PC-9 (cell line): ENCODE results near the gene VAC14. TPM values are rescaled to one million over a fixed set of nuclear protein-coding genes. Genes with fewer than 3 reads are reported as not detected.
A peak's percentile ranks its signal among the peaks of the same experiment; 100 is the strongest.

Experiments
- BruUV-seq: library from RNA; stranded (reverse); fragments of 400-500 nt; replicated peaks from 2 replicates; lab custom pipeline; 2021; lab: Mats Ljungman, UMichigan
- CTCF ChIA-PET: fragments of 300-600 bp; sonication (Branson Sonifier 250); formaldehyde crosslinking; loops from one replicate; lab custom pipeline; 2022; ENCODE audit warnings: antibody characterized with exemption; lab: Charles Lee
- POLR2A ChIA-PET: fragments of 300-600 bp; sonication (Branson Sonifier 250); formaldehyde crosslinking; loops from one replicate; lab custom pipeline; 2022; ENCODE audit warnings: antibody characterized with exemption; ENCODE audit not compliant: unreplicated experiment; lab: Charles Lee
- DNase-seq, 2 experiments: peaks; one replicate each; pipeline versions ENCODE4 v3.0.0 to v3.0.0-alpha.2; 2015 to 2022; ENCODE audit warnings: mixed read lengths in 1 of 2
- H2AFZ ChIP-seq: fragments of 200-600 bp; sonication (generic); 2 replicates; pipeline ENCODE4 v1.8.1; 2017; ENCODE audit warnings: antibody characterized with exemption
- H3F3A ChIP-seq: fragments of 200-600 bp; sonication (generic); 2 replicates; pipeline ENCODE4 v1.8.1; 2017; ENCODE audit warnings: antibody characterized with exemption, mild to moderate bottlenecking, low read depth; ENCODE audit not compliant: insufficient read depth
- H3K27ac ChIP-seq: fragments of 200-600 bp; sonication (generic); 2 replicates; pipeline ENCODE4 v1.6.1; 2016; ENCODE audit warnings: mixed run types
- H3K27me3 ChIP-seq: fragments of 200-600 bp; sonication (generic); 2 replicates; pipeline ENCODE4 v1.6.1; 2016; ENCODE audit warnings: low read depth, mixed run types; ENCODE audit not compliant: insufficient read depth
- H3K36me3 ChIP-seq: fragments of 200-600 bp; sonication (generic); 2 replicates; pipeline ENCODE4 v1.6.1; 2016; ENCODE audit warnings: low read depth, mixed run types
- H3K4me1 ChIP-seq: fragments of 200-600 bp; sonication (generic); replicated peaks from 2 replicates; pipeline ENCODE4 v1.6.1; 2016; ENCODE audit warnings: mixed run types; ENCODE audit not compliant: insufficient read depth
- H3K4me2 ChIP-seq: fragments of 200-600 bp; sonication (generic); 2 replicates; pipeline ENCODE4 v1.6.1; 2017; ENCODE audit warnings: mixed run types
- H3K4me3 ChIP-seq: fragments of 200-600 bp; sonication (generic); 2 replicates; pipeline ENCODE4 v1.6.1; 2016; ENCODE audit warnings: mixed run types
- H3K79me2 ChIP-seq: fragments of 200-600 bp; sonication (generic); 2 replicates; pipeline ENCODE4 v1.6.1; 2017; ENCODE audit warnings: low read depth, mixed run types
- H3K9me2 ChIP-seq: fragments of 200-600 bp; sonication (generic); 2 replicates; pipeline ENCODE4 v1.8.1; 2017; ENCODE audit warnings: mild to moderate bottlenecking; ENCODE audit not compliant: insufficient read depth
- H3K9me3 ChIP-seq: fragments of 200-600 bp; sonication (generic); 2 replicates; pipeline ENCODE4 v1.8.1; 2016; ENCODE audit warnings: low read depth; ENCODE audit not compliant: insufficient read depth
- H4K20me1 ChIP-seq: fragments of 200-600 bp; sonication (generic); 2 replicates; pipeline ENCODE4 v1.8.1; 2017; ENCODE audit not compliant: insufficient read depth
- CTCF ChIP-seq: fragments of 200-600 bp; sonication (generic); conservative IDR thresholded peaks from 2 replicates; pipeline ENCODE4 v1.6.1; 2017; ENCODE audit warnings: mixed run types, antibody characterized with exemption, mild to moderate bottlenecking, moderate library complexity
- EZH2 ChIP-seq: fragments of 200-600 bp; sonication (generic); IDR thresholded peaks from 2 replicates; pipeline ENCODE4 v1.8.0; 2017; ENCODE audit warnings: antibody characterized with exemption, low read depth
- intact Hi-C: fragments of 100-400 bp; cut with micrococcal nuclease; formaldehyde crosslinking; loops from one replicate; pipeline ENCODE4 v1.10.0; 2022; ENCODE audit not compliant: unreplicated experiment
- total RNA-seq: library from RNA; stranded (reverse); gene quantifications from 2 replicates; pipeline ENCODE4 v1.2.3, GENCODE V29; 2021

VAC14 gene
- total RNA-seq, 1 experiment from 2014 or later: 46.8 TPM

- Histone ChIP-seq H3K4me1 (peaks cover 5% of the 10 kb centered on the region; the same call in 1 of the 2 replicates), H4K20me1 (no peaks in the 10 kb centered on the region), H3K4me2 (no peak overlapping the region), H3K27me3 (no peaks in the 10 kb centered on the region), H3K79me2 (peaks cover 3% of the 10 kb centered on the region), H3K27ac (no peak overlapping the region), H3K9me3 (no peaks in the 10 kb centered on the region), H2AFZ (no peak overlapping the region), H3K4me3 (no peak overlapping the region), H3K36me3 (no peaks in the 10 kb centered on the region), H3K9me2 (no peaks in the 10 kb centered on the region), H3F3A (peaks cover 5% of the 10 kb centered on the region; the same call in 1 of the 2 replicates)
- intact Hi-C loops: no loop called here
- no peak for DNase-seq
- POLR2A ChIA-PET: no interaction called here
- CTCF ChIA-PET: no interaction called here
- no TSS peak for BruUV-seq
- TF ChIP-seq CTCF (no peak), EZH2 (no peak)
These were observed 4.4 kb upstream of the VAC14 start for GRCh38 chr16:70805380-70805779.

GRCh38 chr16:70804734-70805169 is 3.8 kb upstream of the VAC14 start:
- intact Hi-C loops: no loop called here

GRCh38 chr16:70804153-70804733 is 3.3 kb upstream of the VAC14 start:
- Histone ChIP-seq H3K79me2 (peaks cover 14% of the 10 kb centered on the region), H3K27ac (peak overlapping the region; percentile 50; the same call in 1 of the 2 replicates), H4K20me1 (no peaks in the 10 kb centered on the region), H3K36me3 (no peaks in the 10 kb centered on the region), H3K4me2 (peak overlapping the region; percentile 29; the same call in 1 of the 2 replicates), H3K4me1 (peaks cover 5% of the 10 kb centered on the region; the same call in 1 of the 2 replicates), H3F3A (peaks cover 5% of the 10 kb centered on the region; the same call in 1 of the 2 replicates), H3K9me2 (no peaks in the 10 kb centered on the region), H3K9me3 (no peaks in the 10 kb centered on the region), H2AFZ (no peak overlapping the region), H3K4me3 (0 out of 2 replicates have a peak overlapping the region, but pooled peaks have one; percentile 6), H3K27me3 (no peaks in the 10 kb centered on the region)
- DNase-seq: no peak
- intact Hi-C loops: no loop called here
- no TSS peak for BruUV-seq
- ChIA-PET CTCF (no interaction called here), POLR2A (no interaction called here)
- TF ChIP-seq EZH2 (no peak), CTCF (no peak)

More at GRCh38 chr16:70804734-70805169, 3.8 kb upstream of the VAC14 start:
- Histone ChIP-seq H3K27ac (peak overlapping the region; percentile 50; the same call in 1 of the 2 replicates), H3K79me2 (peaks cover 9% of the 10 kb centered on the region), H3K4me2 (peak overlapping the region; percentile 29; the same call in 1 of the 2 replicates), H2AFZ (no peak overlapping the region), H3K9me3 (no peaks in the 10 kb centered on the region), H3K27me3 (no peaks in the 10 kb centered on the region), H3K36me3 (no peaks in the 10 kb centered on the region), H3K4me1 (peaks cover 5% of the 10 kb centered on the region; the same call in 1 of the 2 replicates), H4K20me1 (no peaks in the 10 kb centered on the region), H3K4me3 (0 out of 2 replicates have a peak overlapping the region, but pooled peaks have one; percentile 6), H3F3A (peaks cover 5% of the 10 kb centered on the region; the same call in 1 of the 2 replicates), H3K9me2 (no peaks in the 10 kb centered on the region)
- POLR2A ChIA-PET: no interaction called here
- CTCF ChIA-PET: no interaction called here
- no TSS peak for BruUV-seq
- no peak for TF ChIP-seq EZH2
- no peak for TF ChIP-seq CTCF
- no peak for DNase-seq
